Measurements from ENCODE around the gene ZNF146.

DNA sequence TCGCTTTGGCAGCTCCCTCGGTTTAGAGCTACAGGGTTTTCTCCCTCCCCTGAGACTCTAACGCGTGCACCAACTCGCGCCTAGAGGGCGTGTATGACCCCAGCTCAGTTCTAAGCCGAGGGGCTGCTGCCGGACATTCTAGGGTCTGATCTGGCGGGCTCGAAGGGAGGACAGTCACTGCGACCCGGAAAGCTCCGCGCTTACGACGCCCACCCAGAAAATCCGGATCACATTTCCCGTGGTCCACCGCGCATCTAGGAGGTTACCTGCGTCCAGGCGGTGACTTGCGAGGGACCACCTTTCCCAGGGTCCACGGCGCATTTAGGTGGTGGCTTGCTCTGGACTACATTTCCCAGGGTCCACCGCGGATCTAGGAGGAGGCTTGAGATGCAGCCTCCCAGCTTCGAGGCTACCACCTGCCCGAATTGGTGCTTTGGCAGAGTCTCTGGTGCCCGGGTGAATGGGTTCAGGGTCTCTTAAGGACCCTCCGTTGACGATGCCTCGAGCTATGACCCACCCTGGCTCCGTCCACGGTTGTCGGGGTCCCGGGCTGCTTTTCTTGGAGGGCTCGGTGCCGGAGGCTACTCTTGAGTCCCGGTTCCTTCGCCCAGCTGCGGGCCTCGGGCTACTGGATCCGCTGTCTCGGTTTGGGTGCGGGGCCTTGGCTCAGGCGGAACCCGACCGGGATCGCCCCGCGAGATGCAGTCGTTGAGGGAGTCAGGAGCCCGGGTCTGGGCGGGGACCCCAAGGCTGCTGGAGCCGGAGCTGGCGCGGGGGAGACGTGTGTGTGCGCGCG, 30.5 kb downstream of the ZNF146 start:
- TF ChIP-seq, protein P1, sequence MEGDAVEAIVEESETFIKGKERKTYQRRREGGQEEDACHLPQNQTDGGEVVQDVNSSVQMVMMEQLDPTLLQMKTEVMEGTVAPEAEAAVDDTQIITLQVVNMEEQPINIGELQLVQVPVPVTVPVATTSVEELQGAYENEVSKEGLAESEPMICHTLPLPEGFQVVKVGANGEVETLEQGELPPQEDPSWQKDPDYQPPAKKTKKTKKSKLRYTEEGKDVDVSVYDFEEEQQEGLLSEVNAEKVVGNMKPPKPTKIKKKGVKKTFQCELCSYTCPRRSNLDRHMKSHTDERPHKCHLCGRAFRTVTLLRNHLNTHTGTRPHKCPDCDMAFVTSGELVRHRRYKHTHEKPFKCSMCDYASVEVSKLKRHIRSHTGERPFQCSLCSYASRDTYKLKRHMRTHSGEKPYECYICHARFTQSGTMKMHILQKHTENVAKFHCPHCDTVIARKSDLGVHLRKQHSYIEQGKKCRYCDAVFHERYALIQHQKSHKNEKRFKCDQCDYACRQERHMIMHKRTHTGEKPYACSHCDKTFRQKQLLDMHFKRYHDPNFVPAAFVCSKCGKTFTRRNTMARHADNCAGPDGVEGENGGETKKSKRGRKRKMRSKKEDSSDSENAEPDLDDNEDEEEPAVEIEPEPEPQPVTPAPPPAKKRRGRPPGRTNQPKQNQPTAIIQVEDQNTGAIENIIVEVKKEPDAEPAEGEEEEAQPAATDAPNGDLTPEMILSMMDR (IDR thresholded peaks at IDR 0.05) = no peak
- TF ChIP-seq EP300 (IDR thresholded peaks at IDR 0.05; ENCODE audit: borderline replicate concordance in 1 of 2, low read depth in 1 of 2, low read length in 1 of 2) = no peak
- TF ChIP-seq RFX5 (IDR thresholded peaks at IDR 0.05; ENCODE audit: low read length) = no peak
- TF ChIP-seq EZH2phosphoT487 (IDR thresholded peaks at IDR 0.05; ENCODE audit: borderline replicate concordance, low read depth) = no peak
- no peak for TF ChIP-seq RXRA (IDR thresholded peaks at IDR 0.05; ENCODE audit: borderline replicate concordance, low read depth)
- no peak for TF ChIP-seq TEAD4 (IDR thresholded peaks at IDR 0.05; ENCODE audit: borderline replicate concordance, insufficient read depth)
- TF ChIP-seq FOXM1 (IDR thresholded peaks at IDR 0.05; ENCODE audit: low read depth) = no peak
- TF ChIP-seq TAF1 (IDR thresholded peaks at IDR 0.05; ENCODE audit: borderline replicate concordance, low read depth, low read length) = no peak
- no peak for TF ChIP-seq SIN3A (IDR thresholded peaks at IDR 0.05; ENCODE audit: borderline replicate concordance, low read depth, low read length)
- TF ChIP-seq TCF12 (IDR thresholded peaks at IDR 0.05) = no peak
- TF ChIP-seq GABPA (IDR thresholded peaks at IDR 0.05; ENCODE audit: low read depth) = no peak
- no peak for TF ChIP-seq JUND (IDR thresholded peaks at IDR 0.05)

All from SK-N-SH (cell line).